HG02852 (cell line): ENCODE data around the gene SCN2A.
"Not testable (repeated sequence)": the region's sequence is repeated elsewhere in the genome, so short reads cannot be mapped to it uniquely, and the experiment has no call there.

Source experiments
- ATAC-seq: cut with Tn5 transposase; IDR thresholded peaks from one replicate; pipeline ENCODE4 v1.9.1; 2021; ENCODE audit warnings: mild to moderate bottlenecking, moderate library complexity; ENCODE audit not compliant: unreplicated experiment

The SCN2A gene

GRCh38 chr2:165312999-165313398 is 73.8 kb downstream of the SCN2A start:
- ATAC-seq = no peak

GRCh38 chr2:165313509-165313908 is 74.3 kb downstream of the SCN2A start:
- ATAC-seq = no peak

DNA sequence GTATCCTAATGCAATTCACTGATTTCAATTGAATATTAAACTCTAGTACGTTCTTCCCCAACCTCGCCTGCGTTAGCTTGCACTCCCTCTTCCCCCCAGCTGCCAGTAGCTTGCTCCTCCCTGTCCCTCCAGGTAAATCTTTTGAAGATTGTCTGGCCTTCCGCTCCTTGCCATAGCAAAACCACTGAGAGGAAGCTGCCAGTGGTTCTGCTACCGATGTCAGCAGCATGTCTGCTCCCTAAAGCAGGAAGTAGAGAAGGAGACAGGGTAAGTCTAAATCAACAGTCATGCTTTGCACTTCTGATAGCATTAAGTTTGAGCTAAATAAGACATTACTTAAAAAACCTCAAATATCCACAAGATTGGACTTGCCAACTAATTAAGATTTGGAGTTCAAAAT is 89.1 kb downstream of the SCN2A start:
- ATAC-seq = no peak

DNA sequence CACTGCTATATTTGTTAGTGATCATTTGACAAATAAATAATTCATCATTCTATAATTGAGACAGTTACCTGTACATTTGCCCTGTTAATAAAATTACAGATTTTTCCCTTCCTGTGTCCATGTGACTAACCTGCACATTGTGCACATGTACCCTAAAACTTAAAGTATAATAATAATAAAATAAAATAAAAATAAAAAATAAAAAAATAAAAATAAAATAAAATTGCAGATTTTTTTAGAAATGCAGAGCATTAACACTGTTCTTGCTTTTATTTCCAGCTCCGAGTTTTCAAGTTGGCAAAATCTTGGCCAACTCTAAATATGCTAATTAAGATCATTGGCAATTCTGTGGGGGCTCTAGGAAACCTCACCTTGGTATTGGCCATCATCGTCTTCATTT is 105.1 kb downstream of the SCN2A start:
- ATAC-seq = not testable (repeated sequence)

DNA sequence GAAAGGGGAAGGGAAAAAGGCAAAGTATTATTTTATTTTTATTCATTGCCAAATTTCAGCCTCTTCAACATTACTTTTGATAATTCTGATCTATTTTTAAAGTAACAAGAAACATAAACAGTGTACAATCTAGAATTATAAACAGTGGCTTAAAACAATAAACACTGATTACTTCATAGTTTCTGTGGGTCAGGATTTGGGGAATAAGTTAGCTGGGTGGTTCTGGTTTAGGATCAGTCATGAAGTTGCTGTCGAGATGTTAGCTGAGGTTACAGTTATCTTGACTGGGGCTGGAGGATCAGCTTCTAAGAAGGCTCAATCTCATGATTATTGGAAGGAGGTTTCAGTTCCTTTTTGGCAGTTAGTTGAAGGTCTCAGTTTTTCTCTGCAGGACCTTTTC is 109.2 kb downstream of the SCN2A start:
- ATAC-seq = no peak

- no peak for ATAC-seq
These were observed 110.0 kb downstream of the SCN2A start for GRCh38 chr2:165349181-165349580.

DNA sequence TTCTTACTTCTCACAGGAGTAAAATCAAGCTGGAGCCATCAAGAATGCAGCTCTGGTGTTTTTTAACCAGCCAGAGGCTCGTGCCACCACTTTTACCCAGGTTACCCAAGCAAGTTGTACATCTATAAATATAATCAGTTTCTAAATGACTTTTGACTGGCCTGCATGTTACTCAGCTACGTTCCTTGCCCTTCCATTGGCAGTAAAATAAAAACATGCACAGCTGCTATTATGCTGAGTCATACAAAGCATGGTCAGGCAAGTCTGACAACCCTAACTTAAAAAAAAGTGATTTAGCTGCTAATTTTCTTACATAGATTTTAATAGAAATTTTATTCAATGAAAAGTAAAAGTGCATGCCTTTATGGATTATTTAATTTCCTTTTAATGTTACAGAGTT is 118.5 kb downstream of the SCN2A start:
- no peak for ATAC-seq

DNA sequence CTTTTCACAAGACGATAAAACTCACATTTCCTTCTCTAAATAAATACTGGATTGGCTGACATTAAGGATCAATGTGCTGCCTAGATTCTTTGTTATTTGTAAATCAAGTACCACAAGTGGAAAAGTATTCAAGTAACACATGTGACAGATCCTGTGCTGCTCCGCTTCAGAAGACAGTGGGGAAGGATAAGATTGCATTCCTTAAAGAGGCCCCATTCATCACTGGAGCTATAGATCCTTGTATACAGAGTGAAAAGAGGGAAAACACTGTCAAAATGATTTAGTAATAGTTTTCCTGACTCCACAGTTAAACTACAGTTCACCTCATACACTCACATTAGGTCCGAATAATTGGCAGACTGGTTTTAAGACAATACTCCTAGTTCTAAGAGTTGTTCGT is 122.3 kb downstream of the SCN2A start:
- ATAC-seq = no peak

- ATAC-seq = no peak
These were observed 130.1 kb downstream of the SCN2A start for GRCh38 chr2:165369131-165369897.

DNA sequence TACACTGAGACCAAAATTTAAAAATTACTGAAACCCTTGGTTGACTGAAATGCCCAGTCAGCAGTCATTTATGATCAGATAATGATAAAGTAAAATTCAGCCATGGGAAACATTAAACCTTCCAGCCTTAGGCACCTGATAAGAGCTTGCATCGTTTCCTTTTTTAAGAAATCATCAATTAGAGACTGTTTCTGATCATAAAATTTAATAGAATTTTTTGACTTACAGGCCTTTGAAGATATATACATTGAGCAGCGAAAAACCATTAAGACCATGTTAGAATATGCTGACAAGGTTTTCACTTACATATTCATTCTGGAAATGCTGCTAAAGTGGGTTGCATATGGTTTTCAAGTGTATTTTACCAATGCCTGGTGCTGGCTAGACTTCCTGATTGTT is 130.7 kb downstream of the SCN2A start:
- ATAC-seq = no peak

DNA sequence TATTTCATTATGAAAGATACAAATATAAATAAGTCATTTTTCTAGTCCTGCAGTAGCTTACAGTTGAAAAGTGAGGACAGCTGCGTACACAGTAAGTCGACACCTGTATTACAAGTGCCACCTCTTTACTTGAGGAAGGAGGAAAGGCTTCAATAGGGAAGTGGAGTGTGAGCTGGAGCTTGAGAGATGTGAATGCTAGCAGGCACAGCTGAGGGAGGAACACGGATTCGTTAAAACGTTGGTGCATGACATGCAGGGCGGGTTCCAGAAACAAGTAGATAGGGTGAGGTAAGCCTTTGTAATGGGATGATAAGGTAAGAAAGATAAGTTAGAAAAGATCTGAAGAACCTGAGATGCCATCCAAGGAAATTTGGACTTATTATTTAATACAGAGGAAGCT is 132.1 kb downstream of the SCN2A start:
- no peak for ATAC-seq

GRCh38 chr2:165373278-165374010 is 134.2 kb downstream of the SCN2A start:
- no peak for ATAC-seq

DNA sequence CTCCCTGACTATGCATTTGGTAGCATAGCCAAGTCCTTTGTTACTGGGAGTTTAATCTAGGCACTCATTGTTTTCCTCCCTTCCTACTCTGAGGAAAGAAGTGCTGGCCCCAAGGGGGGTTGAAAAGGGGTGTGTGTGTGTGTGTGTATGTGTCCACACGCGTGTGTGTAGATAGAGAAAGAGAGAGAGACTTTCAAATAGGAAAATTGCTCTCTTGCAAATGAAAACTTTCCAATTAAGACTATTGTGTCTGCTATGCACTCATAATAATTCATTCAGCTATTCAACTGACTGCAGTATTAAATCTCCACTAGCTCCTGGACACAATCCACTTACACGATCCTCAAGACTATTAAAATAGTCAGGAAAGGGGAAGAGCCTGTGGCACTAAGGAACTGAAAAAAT is 137.4 kb downstream of the SCN2A start:
- ATAC-seq = no peak

DNA sequence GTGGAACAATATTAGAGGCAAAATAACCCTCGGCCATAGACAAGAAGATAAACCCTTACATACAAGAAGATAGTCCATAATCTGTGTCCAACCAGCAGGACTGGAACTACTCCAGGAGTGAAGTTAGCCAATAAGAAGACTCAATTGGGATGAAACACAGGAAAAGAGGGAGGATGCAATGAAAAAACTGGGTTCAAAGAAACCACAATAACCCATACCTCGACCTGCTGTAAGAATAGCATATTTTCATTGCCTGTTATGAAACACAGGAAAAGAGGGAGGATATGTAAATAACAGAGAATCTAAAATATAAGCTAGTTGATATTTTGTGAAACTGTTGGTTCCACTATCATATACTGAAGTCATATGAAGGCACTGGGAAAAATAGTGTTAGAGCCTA is 143.1 kb downstream of the SCN2A start:
- no peak for ATAC-seq

GRCh38 chr2:165390875-165391274 is 151.7 kb downstream of the SCN2A start:
- ATAC-seq = no peak

DNA sequence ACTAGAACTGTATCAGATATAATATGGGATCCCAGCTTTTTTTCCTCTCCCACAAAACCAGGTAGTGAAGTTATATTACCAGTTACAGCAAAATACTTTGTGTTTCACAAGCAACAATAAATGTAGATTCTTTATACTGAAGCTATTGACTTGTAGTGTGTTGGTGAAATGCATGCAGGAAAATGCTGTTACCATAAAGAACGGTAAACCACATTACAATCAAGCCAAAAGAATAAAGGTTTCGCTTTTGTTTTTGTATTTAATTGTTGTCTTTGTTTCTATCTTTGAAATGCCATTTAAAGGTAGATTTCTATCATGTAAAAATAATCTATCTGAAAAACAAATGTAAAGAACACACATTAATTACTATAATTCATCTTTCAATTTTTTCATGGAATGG is 152.6 kb downstream of the SCN2A start:
- ATAC-seq = no peak

DNA sequence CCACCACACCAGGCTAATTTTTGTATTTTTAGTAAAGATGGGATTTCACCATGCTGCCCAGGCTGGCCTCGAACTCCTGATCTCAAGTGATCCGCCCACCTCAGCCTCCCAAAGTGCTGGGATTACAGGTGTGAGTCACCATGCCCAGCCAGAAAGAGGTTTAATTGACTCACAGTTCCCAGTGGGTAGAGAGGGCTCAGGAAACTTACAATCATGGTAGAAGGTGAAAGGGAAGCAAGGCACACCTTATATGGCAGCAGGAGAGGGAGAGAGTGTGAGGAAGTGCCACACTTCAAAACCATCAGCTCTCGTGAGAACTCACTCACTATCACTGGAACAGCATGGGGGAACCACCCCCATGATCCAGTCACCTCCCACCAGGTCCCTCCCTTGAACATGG is 159.4 kb downstream of the SCN2A start:
- ATAC-seq = not testable (repeated sequence)

DNA sequence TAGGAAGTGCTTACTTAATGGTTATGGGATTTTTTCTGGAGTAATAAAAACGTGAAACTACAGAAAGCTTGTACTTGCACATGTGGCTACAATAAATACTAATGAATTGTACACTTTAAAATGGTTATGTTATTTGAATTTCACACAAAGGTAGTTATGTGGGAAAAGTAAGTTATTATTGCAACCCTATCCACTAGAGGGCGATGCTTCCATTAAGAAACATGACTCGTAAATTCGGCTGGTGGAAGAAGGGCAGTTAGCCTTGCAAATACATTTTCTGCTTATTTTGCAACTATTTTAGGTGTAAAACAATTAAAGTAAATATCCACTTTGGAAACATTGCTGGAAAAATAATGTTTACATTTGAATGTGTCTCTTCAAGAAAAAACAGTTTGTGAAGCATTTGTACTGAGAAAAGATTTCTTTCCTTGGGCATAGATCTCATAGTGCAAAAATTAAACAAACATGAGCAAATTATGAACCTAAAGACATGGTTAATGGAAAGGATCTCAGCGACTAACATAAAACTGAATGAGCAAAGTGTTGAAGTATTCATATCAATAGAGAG is 162.2 kb downstream of the SCN2A start:
- no peak for ATAC-seq

GRCh38 chr2:165402162-165402561 is 162.9 kb downstream of the SCN2A start:
- ATAC-seq = no peak

DNA sequence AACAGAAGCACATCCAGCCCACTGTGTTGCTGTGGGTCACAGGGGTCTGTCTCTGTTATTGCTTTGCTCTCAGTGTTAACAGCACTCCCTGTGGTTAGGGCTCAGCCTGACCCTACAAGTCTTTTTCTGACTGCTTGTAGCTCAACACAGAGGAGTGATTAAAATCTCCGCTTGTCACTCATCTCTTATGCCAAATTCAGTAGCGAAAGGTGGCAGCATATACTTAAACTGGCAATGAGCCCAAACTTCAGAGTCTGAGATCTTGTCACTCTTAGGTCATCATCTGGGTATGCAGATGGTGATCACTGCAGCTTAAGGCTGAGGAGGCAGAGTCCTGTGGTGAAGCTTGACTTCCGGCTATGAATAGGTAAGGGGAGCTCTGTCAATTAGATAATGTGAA is 167.0 kb downstream of the SCN2A start:
- no peak for ATAC-seq

DNA sequence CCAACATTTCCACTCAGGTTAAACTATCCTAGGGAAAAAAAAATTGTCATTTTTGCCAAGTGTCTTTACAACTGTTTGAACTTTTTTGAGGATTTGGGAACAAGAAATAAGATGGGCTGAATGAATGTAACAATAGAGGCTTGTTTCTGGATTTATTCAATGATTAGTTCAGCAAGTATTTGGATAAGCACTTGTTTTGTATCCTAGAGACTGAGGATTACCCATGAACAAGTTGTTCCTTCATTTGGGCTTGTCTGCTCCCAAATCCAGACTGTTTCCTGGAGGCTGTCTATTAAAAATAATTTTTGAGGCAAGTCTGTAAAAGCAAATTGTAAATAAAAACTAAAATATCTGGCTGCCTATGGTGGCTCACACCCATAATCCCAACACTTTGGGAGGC is 168.3 kb downstream of the SCN2A start:
- ATAC-seq = no peak

DNA sequence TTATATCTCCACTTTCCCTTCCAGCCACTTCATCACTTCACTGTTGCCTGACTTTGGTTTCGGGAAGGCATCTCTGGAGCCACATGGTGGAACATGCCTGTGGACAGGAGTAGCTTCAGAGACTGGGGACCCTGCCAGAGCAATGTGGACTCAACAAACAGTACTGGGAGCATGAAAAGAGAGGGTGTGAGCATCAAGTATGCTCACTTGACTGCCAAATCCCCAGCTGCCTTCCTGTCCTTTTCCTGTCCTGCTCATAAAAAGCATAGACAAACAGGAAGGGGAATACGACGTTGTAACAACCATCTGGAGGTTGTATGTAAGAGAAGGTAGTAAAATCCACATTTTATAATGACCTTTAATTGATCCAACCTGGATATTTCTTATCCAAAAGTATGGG is 169.0 kb downstream of the SCN2A start:
- no peak for ATAC-seq
